Calu3 (cell line): Measurements from ENCODE around the gene FARP1. TPM values are rescaled to one million over a fixed set of nuclear protein-coding genes. Genes with fewer than 3 reads are reported as not detected.

Experiments used
- BruUV-seq: library from RNA; stranded (reverse); fragments of 400-500 nt; replicated peaks from 2 replicates; lab custom pipeline; 2021; lab: Mats Ljungman, UMichigan
- CTCF ChIA-PET: fragments of 300-600 bp; sonication (Branson Sonifier 250); formaldehyde crosslinking; loops from one replicate; lab custom pipeline; 2022; ENCODE audit warnings: antibody characterized with exemption; lab: Charles Lee
- DNase-seq: peaks from one replicate; pipeline ENCODE4 v3.0.0; 2022
- H3K27ac Mint-ChIP-seq: one replicate; pipeline ENCODE4 v1.8.0; 2022; ENCODE audit warnings: mixed read lengths; ENCODE audit not compliant: unreplicated experiment
- H3K27me3 Mint-ChIP-seq: one replicate; pipeline ENCODE4 v1.8.0; 2022; ENCODE audit warnings: mixed read lengths; ENCODE audit not compliant: unreplicated experiment
- H3K36me3 Mint-ChIP-seq: one replicate; pipeline ENCODE4 v1.8.0; 2022; ENCODE audit warnings: mild to moderate bottlenecking, moderate library complexity, mixed read lengths; ENCODE audit not compliant: insufficient read depth, unreplicated experiment
- H3K4me1 Mint-ChIP-seq: one replicate; pipeline ENCODE4 v1.8.0; 2022; ENCODE audit warnings: mild to moderate bottlenecking, low read depth, mixed read lengths; ENCODE audit not compliant: unreplicated experiment
- H3K4me3 Mint-ChIP-seq: one replicate; pipeline ENCODE4 v1.8.0; 2022; ENCODE audit warnings: mild to moderate bottlenecking, low read depth, moderate library complexity, mixed read lengths; ENCODE audit not compliant: unreplicated experiment
- H3K9me3 Mint-ChIP-seq: one replicate; pipeline ENCODE4 v1.8.0; 2022; ENCODE audit warnings: low read depth, mixed read lengths; ENCODE audit not compliant: unreplicated experiment
- intact Hi-C: fragments of 100-400 bp; cut with micrococcal nuclease; formaldehyde crosslinking; loops from one replicate; pipeline ENCODE4 v1.10.0; 2022; ENCODE audit not compliant: unreplicated experiment
- total RNA-seq: library from RNA; stranded (reverse); gene quantifications from 2 replicates; pipeline ENCODE4 v1.2.3, GENCODE V29; 2022
- TF ChIP-seq, protein P1 (sequence below): fragments of 200-600 bp; IDR thresholded peaks from one replicate; pipeline ENCODE4 v1.8.0; 2022; ENCODE audit warnings: antibody characterized with exemption; ENCODE audit not compliant: unreplicated experiment

FARP1 gene
- total RNA-seq, 1 experiment from 2014 or later = 47.0 TPM

DNA sequence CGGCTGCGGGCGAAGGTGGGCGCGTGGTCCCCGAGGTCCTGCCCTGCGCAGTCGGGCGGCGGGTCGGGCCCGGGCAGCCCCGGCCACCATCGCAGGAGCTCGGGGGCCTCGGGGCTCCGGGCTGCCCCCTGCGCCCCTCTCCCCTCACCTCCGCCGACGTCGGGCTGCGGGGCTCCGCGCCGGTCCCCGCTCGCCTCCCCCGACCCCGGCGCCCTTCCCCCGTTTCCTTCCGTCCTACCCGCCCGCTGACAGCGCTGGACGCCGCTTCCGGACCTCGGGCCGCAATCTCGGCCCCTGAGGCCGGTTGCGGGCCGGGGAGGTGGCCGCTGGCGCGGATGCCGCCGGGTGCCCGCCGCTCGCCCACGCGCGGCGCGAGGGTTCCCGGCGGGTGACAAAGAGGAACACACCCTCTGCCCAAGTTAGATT lies 720 bp downstream of the FARP1 start:
- TF ChIP-seq, protein P1, sequence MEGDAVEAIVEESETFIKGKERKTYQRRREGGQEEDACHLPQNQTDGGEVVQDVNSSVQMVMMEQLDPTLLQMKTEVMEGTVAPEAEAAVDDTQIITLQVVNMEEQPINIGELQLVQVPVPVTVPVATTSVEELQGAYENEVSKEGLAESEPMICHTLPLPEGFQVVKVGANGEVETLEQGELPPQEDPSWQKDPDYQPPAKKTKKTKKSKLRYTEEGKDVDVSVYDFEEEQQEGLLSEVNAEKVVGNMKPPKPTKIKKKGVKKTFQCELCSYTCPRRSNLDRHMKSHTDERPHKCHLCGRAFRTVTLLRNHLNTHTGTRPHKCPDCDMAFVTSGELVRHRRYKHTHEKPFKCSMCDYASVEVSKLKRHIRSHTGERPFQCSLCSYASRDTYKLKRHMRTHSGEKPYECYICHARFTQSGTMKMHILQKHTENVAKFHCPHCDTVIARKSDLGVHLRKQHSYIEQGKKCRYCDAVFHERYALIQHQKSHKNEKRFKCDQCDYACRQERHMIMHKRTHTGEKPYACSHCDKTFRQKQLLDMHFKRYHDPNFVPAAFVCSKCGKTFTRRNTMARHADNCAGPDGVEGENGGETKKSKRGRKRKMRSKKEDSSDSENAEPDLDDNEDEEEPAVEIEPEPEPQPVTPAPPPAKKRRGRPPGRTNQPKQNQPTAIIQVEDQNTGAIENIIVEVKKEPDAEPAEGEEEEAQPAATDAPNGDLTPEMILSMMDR = no peak
- no TSS peak for BruUV-seq
- Mint-ChIP-seq H3K27me3 (no peaks in the 10 kb centered on the region), H3K9me3 (no peaks in the 10 kb centered on the region), H3K4me3 (peak overlapping the region; percentile 78), H3K4me1 (no peaks in the 10 kb centered on the region), H3K27ac (no peak overlapping the region), H3K36me3 (peaks cover 14% of the 10 kb centered on the region)
- no peak for DNase-seq
- intact Hi-C loops = loop anchor here (10.0 kb wide), 1 partner anchor 151 kb away; no protein-coding TSS in a partner anchor
- CTCF ChIA-PET = no interaction called here

DNA sequence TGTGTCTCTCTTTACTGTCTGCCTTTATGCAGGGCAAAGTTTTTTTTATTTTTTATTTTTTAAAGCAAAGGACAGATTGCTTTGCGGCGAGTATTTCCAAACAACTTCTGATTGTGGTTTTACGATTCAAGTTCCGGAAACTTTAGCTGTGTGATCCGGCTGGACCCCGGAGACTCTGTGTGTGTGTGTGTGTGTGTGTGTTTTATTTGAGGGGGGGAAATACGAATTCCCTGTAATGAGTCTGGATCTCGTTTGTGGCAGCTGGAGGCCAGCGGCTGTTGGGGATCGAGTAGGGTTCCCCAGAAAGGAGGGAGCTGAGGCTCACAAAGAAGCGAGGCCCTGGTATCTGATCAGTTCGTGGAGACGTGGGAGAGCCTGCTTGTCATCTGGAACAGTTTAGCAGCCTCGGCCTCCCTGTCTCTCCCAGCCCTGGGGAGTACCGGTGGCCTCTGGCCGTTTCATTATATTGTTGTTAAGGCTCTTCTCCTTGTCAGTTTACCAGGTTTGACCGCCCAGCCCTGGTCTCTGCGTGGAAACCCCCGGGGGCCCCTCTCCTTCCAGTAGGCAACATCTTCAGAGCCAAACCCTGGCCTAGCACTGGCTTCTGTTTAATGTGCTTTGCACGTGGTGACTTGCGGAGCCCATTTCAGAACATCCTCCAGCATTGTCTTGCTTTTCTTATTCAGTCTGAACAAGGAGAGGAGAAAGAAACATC lies 1.3 kb downstream of the FARP1 start:
- no peak overlapping the region for H3K27ac Mint-ChIP-seq
- no peaks in the 10 kb centered on the region for H3K4me1 Mint-ChIP-seq
- intact Hi-C loops = loop anchor here (10.0 kb wide), 1 partner anchor 151 kb away; no protein-coding TSS in a partner anchor
- peak overlapping the region; percentile 78 for H3K4me3 Mint-ChIP-seq
- H3K9me3 Mint-ChIP-seq = no peaks in the 10 kb centered on the region
- peaks cover 14% of the 10 kb centered on the region for H3K36me3 Mint-ChIP-seq
- DNase-seq = no peak
- TF ChIP-seq, protein P1 = no peak
- BruUV-seq = TSS peak; percentile 40
- H3K27me3 Mint-ChIP-seq = no peaks in the 10 kb centered on the region
- CTCF ChIA-PET = no interaction called here

DNA sequence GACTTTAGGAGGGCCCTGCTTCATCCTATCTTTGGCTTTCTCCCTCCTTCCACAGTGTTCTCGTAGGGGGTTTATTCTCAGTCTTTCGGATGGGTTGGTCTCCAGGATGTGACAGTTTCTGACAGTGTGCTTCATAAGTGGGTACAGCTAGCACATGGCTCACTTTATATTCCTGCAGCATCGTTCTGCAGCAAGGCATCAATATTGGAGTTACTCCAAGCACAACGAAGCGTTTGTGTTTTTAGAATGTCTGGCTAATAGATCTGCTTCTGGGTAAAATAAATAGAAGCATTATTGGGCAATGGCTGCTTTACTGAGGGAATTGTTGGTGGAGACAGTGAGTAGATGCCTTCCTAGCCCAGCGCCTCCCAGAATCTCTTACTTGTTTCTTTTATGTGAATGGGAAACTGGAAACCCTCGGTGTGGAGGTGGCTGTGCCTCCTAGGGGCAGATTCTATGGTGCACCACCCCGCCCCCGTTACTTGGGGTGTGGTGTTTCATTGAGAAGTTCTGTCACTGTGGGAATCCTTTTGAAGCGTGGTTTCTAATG lies 2.0 kb downstream of the FARP1 start:
- CTCF ChIA-PET = interaction anchor here (0.7 kb wide), 1 partner anchor 60 kb away, joined by 6 read pairs; no protein-coding TSS in a partner anchor
- BruUV-seq = no TSS peak

DNA sequence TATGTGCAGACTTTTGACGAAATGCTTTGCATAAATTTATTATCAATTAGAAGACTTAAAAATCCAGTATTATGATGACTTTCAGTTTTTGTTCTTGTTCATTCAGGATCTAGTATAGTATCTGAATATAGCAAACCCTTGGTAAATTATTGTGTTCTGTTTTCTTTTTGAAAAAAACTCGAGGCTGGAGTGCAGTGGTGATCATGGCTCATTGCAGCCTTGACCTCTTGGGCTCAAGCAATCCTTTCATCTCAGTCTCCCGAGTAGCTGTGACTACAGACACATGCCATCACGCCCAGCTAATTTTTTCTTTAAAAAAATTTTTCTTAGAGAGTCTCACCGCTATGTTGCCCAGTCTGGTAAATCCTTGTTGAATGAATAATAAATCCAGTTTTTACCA lies 4.6 kb downstream of the FARP1 start:
- CTCF ChIA-PET = no interaction called here
- no peaks in the 10 kb centered on the region for H3K27me3 Mint-ChIP-seq
- TF ChIP-seq, protein P1 = no peak
- intact Hi-C loops = loop anchor here (10.0 kb wide), 1 partner anchor 147 kb away; no protein-coding TSS in a partner anchor
- no peaks in the 10 kb centered on the region for H3K4me1 Mint-ChIP-seq
- no TSS peak for BruUV-seq
- no peak for DNase-seq
- no peak overlapping the region for H3K4me3 Mint-ChIP-seq
- H3K9me3 Mint-ChIP-seq = no peaks in the 10 kb centered on the region
- H3K27ac Mint-ChIP-seq = no peak overlapping the region
- peaks cover 13% of the 10 kb centered on the region for H3K36me3 Mint-ChIP-seq

More for the DNA sequence above, 2.0 kb downstream of the FARP1 start:
- Mint-ChIP-seq H3K27me3 (no peaks in the 10 kb centered on the region), H3K36me3 (peaks cover 14% of the 10 kb centered on the region), H3K27ac (no peak overlapping the region), H3K4me3 (peak overlapping the region; percentile 78), H3K9me3 (no peaks in the 10 kb centered on the region), H3K4me1 (no peaks in the 10 kb centered on the region)
- DNase-seq = peak; percentile 29
- TF ChIP-seq, protein P1 = no peak
- intact Hi-C loops = loop anchor here (10.0 kb wide), 1 partner anchor 150 kb away; no protein-coding TSS in a partner anchor
